ENCODE measurements around the gene LYRM9.

DNA sequence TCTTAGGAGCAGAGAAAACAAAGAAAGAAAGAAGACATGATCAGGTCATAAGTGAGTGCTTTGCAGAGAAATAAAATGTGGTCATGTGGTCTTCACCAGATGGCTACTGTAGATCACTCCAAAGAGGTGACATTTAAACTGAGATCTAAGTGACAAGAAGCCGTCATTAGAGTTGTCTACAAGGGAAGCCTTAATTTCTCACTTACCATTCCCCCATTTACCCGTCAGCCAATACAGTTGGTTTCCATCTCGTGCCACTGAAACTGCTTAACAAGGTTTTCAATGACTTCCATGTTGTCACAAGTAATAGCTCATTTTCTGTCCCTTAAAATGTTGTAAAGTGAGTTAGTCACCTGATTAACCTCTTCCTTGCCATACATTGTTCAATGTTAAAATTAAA is 6.4 kb upstream of the LYRM9 start:
- TF ChIP-seq, protein P1, sequence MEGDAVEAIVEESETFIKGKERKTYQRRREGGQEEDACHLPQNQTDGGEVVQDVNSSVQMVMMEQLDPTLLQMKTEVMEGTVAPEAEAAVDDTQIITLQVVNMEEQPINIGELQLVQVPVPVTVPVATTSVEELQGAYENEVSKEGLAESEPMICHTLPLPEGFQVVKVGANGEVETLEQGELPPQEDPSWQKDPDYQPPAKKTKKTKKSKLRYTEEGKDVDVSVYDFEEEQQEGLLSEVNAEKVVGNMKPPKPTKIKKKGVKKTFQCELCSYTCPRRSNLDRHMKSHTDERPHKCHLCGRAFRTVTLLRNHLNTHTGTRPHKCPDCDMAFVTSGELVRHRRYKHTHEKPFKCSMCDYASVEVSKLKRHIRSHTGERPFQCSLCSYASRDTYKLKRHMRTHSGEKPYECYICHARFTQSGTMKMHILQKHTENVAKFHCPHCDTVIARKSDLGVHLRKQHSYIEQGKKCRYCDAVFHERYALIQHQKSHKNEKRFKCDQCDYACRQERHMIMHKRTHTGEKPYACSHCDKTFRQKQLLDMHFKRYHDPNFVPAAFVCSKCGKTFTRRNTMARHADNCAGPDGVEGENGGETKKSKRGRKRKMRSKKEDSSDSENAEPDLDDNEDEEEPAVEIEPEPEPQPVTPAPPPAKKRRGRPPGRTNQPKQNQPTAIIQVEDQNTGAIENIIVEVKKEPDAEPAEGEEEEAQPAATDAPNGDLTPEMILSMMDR (conservative IDR thresholded peaks at IDR 0.05 in 1 of 2, IDR thresholded peaks at IDR 0.05 in 1 of 2; ENCODE audit: low read depth in 1 of 2, low read length in 2 of 2): no peak
- no peak for TF ChIP-seq EZH2 (IDR thresholded peaks at IDR 0.05; ENCODE audit: low read length, missing control alignments)
